Vagina (tissue), 2 donors: ENCODE data around the gene COL6A5. TPM values are rescaled to one million over a fixed set of nuclear protein-coding genes. Genes with fewer than 3 reads are reported as not detected.

Source experiments
- DNase-seq, 2 donors: peaks; one replicate each; pipeline ENCODE4 v3.0.0-alpha.2; 2017; ENCODE audit errors: extremely low spot score in 2 of 2
- H3K27ac ChIP-seq: fragments of 200-600 bp; sonication (generic); one replicate; pipeline ENCODE4 v1.5.1; 2019
- H3K27me3 ChIP-seq: fragments of 200-600 bp; sonication (generic); one replicate; pipeline ENCODE4 v1.5.1; 2019
- H3K36me3 ChIP-seq, 2 donors: fragments of 200-600 bp; sonication (generic); one replicate each; pipeline ENCODE4 v1.5.1; 2017 to 2019
- H3K4me1 ChIP-seq: fragments of 200-600 bp; sonication (generic); one replicate; pipeline ENCODE4 v1.5.1; 2019
- H3K4me3 ChIP-seq, 2 donors: fragments of 200-600 bp; sonication (generic); 1 replicate in 1 of 2; 2 replicates in 1 of 2; pipeline ENCODE4 v1.5.1; 2016 to 2019
- H3K9me3 ChIP-seq: fragments of 200-600 bp; sonication (generic); one replicate; pipeline ENCODE4 v1.5.1; 2019
- POLR2A ChIP-seq, 2 donors: fragments of 450-650 bp; IDR thresholded peaks; one replicate each; pipeline ENCODE4 v1.6.1; 2017; ENCODE audit warnings: antibody characterized with exemption in 2 of 2, mild to moderate bottlenecking in 2 of 2, moderate library complexity in 2 of 2
- POLR2AphosphoS5 ChIP-seq, 2 donors: sonication (generic); formaldehyde crosslinking; IDR thresholded peaks; one replicate each; pipeline ENCODE4 v1.9.0; 2017; ENCODE audit warnings: antibody characterized with exemption in 2 of 2, mild to moderate bottlenecking in 2 of 2, low read depth in 1 of 2; ENCODE audit not compliant: insufficient read depth in 1 of 2
- intact Hi-C: fragments of 100-400 bp; cut with DNase I; formaldehyde crosslinking; loops from one replicate; pipeline ENCODE4 v1.15.1; 2023
- total RNA-seq: library from RNA; depleted of rRNA; stranded (reverse); fragments of >200 nt; gene quantifications from one replicate; pipeline ENCODE4 v1.2.3, GENCODE V29; 2016
- TF ChIP-seq, protein P1 (sequence below), 3 experiments: fragments of 450-650 bp in 2 of 3; fragments of 200-600 bp in 1 of 3; sonication (generic) in 1 of 3; IDR thresholded peaks; one replicate each; pipeline ENCODE4 v1.5.1; 2017 to 2019; ENCODE audit warnings: antibody characterized with exemption in 3 of 3, mild to moderate bottlenecking in 2 of 3, moderate library complexity in 2 of 3

The COL6A5 gene
- total RNA-seq, 1 donor from 2014 or later: not detected

GRCh38 chr3:130424837-130425236, 79.4 kb downstream of the COL6A5 start:
- intact Hi-C loops: no loop called here
- no peaks in the 10 kb centered on the region for H3K9me3 ChIP-seq
- no peak for DNase-seq
- H3K4me3 ChIP-seq: no peak overlapping the region
- TF ChIP-seq POLR2AphosphoS5 (IDR thresholded peaks at IDR 0.05; ENCODE audit: insufficient read depth in 1 of 2, low read depth in 1 of 2) (no peak), POLR2A (IDR thresholded peaks at IDR 0.05) (no peak)
- TF ChIP-seq, protein P1, sequence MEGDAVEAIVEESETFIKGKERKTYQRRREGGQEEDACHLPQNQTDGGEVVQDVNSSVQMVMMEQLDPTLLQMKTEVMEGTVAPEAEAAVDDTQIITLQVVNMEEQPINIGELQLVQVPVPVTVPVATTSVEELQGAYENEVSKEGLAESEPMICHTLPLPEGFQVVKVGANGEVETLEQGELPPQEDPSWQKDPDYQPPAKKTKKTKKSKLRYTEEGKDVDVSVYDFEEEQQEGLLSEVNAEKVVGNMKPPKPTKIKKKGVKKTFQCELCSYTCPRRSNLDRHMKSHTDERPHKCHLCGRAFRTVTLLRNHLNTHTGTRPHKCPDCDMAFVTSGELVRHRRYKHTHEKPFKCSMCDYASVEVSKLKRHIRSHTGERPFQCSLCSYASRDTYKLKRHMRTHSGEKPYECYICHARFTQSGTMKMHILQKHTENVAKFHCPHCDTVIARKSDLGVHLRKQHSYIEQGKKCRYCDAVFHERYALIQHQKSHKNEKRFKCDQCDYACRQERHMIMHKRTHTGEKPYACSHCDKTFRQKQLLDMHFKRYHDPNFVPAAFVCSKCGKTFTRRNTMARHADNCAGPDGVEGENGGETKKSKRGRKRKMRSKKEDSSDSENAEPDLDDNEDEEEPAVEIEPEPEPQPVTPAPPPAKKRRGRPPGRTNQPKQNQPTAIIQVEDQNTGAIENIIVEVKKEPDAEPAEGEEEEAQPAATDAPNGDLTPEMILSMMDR (IDR thresholded peaks at IDR 0.05): no peak
- no peak overlapping the region for H3K27ac ChIP-seq
- H3K27me3 ChIP-seq: no peaks in the 10 kb centered on the region
- no peaks in the 10 kb centered on the region for H3K4me1 ChIP-seq
- H3K36me3 ChIP-seq: no peaks in the 10 kb centered on the region

DNA sequence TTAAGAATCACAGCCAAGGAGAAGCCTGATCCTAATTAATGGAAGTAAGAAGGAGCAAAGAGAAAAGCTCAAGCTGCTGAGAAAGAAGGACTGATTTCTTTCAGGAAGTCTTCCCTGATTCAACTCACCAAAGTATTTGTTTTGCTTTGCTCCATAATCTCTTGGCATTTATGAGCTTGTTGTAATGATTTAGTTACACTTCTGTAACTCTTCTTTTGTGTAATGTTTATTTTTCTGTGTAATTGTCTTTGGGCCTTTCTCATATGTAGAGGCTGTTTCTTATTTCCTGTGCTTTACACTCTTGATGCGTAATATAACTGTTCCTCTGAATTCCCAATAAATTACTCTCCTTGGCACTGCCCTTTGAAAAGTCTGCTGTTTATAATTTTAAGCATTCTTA, 80.0 kb downstream of the COL6A5 start:
- Histone ChIP-seq H3K36me3 (no peaks in the 10 kb centered on the region), H3K27me3 (no peaks in the 10 kb centered on the region), H3K4me3 (no peak overlapping the region), H3K4me1 (no peaks in the 10 kb centered on the region), H3K9me3 (no peaks in the 10 kb centered on the region), H3K27ac (no peak overlapping the region)
- TF ChIP-seq, protein P1 (IDR thresholded peaks at IDR 0.05): no peak
- no peak for TF ChIP-seq POLR2A (IDR thresholded peaks at IDR 0.05)
- no peak for DNase-seq
- intact Hi-C loops: no loop called here

DNA sequence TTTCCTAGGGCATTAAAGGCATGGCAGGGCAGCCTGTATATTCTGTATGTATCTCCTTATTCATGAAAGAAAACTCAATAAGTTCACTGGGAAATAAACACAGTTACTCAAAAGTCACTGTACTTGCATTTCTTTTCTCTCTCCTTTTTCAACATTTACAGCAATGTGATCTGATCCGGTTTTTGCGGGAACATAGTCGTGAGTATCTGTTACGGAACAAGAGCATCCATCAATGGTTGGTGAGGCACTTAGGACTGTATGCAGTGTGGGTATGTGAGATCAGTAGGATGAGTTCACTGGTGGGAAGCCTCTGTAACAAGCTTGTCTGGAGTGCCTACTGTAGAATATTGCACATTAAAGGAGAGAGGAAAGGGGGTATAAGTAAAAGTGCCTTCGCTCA, 80.7 kb downstream of the COL6A5 start:
- intact Hi-C loops: no loop called here
- H3K4me1 ChIP-seq: no peaks in the 10 kb centered on the region
- H3K36me3 ChIP-seq: no peaks in the 10 kb centered on the region
- H3K27ac ChIP-seq: no peak overlapping the region
- no peaks in the 10 kb centered on the region for H3K9me3 ChIP-seq
- H3K4me3 ChIP-seq: no peak overlapping the region
- no peaks in the 10 kb centered on the region for H3K27me3 ChIP-seq
- no peak for DNase-seq
- TF ChIP-seq POLR2AphosphoS5 (IDR thresholded peaks at IDR 0.05; ENCODE audit: insufficient read depth in 1 of 2, low read depth in 1 of 2) (no peak), POLR2A (IDR thresholded peaks at IDR 0.05) (no peak)
- TF ChIP-seq, protein P1 (IDR thresholded peaks at IDR 0.05): no peak

DNA sequence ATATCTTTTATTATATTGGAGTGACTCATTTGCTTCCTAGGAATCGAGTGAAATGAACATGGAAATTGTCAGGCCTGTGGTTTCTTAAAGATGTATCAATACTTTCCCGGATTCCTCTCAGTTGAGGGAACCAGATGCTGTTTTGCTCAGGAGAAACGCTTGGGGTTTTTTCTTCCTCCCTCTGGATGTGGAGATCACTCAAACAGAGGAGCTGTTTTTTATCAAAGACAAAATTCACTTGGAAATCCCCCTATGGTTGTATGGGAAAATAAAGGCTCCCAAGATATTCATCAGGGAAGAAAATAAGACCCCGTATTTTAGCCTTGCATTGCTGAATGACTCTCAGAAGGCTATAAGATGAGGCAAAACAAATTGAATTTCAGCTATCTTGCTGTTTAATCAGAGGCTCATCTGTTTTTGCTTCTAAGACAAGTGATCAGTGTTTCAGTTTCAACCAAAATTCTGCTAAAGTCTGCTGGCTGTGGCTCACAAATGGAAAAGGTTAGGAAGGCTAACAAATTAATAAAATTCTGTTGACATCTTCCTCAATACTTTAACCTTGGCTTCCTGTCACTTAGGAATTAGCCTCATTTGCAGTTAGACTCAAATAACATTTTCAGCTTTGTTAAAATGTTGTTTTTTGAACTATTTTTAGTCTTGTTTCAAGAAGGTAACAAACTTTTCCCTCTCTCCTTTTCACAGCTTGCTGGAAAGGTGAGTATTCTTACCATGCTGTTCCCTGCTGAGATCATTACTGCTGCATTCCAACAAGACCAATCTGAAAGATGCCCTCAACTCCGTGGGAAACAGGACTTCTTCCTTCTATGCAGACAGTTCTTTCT, 83.6 kb downstream of the COL6A5 start:
- Histone ChIP-seq H3K4me1 (no peaks in the 10 kb centered on the region), H3K36me3 (no peaks in the 10 kb centered on the region), H3K4me3 (no peak overlapping the region), H3K27ac (no peak overlapping the region), H3K27me3 (no peaks in the 10 kb centered on the region), H3K9me3 (no peaks in the 10 kb centered on the region)
- intact Hi-C loops: no loop called here
- DNase-seq: no peak
- TF ChIP-seq POLR2A (IDR thresholded peaks at IDR 0.05) (no peak), POLR2AphosphoS5 (IDR thresholded peaks at IDR 0.05; ENCODE audit: insufficient read depth in 1 of 2, low read depth in 1 of 2) (no peak)
- TF ChIP-seq, protein P1 (IDR thresholded peaks at IDR 0.05): no peak

DNA sequence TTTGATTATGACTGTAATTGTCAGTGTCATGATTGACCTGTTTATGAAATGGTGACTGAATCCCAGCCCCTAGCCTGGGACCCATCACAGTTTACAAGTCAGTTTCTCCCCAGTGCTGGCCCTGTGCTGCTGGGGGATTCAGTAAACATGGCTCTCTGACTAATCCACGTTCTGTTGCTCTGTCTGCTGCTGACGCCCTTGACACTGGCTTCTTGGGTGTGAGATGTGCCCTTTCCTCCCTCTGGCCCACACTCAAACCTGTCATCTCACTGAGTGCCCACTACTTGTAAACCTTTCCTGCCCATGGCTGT, 84.2 kb downstream of the COL6A5 start:
- Histone ChIP-seq H3K4me3 (no peak overlapping the region), H3K27ac (no peak overlapping the region), H3K9me3 (no peaks in the 10 kb centered on the region), H3K4me1 (no peaks in the 10 kb centered on the region), H3K36me3 (no peaks in the 10 kb centered on the region), H3K27me3 (no peaks in the 10 kb centered on the region)
- no peak for DNase-seq
- intact Hi-C loops: no loop called here
- TF ChIP-seq POLR2AphosphoS5 (IDR thresholded peaks at IDR 0.05; ENCODE audit: insufficient read depth in 1 of 2, low read depth in 1 of 2) (no peak), POLR2A (IDR thresholded peaks at IDR 0.05) (no peak)
- TF ChIP-seq, protein P1 (IDR thresholded peaks at IDR 0.05): no peak
